Right renal cortex interstitium (tissue), 3 donors: ENCODE measurements around the gene BCAS3. TPM values are rescaled to one million over a fixed set of nuclear protein-coding genes. Genes with fewer than 3 reads are reported as not detected.

Experiments
- DNase-seq, 3 donors: peaks; one replicate each; pipeline ENCODE4 v3.0.0-alpha.2; 2013; ENCODE audit warnings: low read depth in 3 of 3, low spot score in 2 of 3
- polyA plus RNA-seq, 3 donors: library from polyadenylated mRNA; unstranded; fragments of 120-200 nt; gene quantifications; one replicate each; pipeline ENCODE4 v1.2.1, GENCODE V29; 2013; ENCODE audit not compliant: insufficient read length in 3 of 3

The BCAS3 gene
- polyA plus RNA-seq, 3 donors: 27.6 to 28.5 (median 27.8) TPM

DNA sequence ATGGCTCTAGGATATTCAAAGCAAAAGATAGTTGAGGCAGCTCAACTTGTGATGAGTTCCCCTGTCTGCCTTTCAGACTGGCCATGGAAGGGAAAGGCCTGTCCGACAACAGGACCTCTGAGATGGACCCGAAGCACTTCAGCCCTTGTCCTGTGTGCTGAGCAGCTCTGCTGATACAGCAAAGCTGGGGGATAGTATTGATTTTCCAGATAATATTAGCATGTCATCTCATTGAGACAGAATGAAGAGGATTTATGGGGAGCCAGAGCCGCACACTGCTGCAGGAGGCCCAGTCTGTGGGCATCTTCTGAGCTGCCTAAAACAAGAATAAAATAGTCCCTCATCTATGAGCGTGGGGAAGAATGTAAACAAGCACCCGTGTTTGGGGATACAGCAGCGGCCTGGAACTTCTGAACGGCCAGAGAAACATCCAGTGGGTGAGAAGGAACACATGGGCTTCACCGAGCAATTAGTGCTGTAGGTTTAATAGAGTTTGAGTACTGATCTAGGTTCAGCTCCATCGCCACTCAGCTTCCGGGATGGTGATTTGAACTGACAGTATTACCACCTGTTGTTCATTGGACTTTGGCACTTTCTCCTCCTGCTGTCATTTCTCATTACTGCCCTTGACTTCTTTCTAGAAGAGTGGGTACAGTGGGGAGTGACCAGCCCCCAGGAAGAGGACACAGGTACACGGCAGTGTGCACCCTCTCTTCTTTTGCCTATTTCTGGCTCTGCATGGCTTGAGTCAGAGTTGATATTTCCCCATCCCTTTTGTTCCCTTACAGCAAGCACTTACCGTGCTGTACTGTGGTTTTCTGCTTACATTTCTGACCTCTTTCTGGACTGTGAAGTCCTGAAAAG is 625.5 kb downstream of the BCAS3 start:
- DNase-seq: no peak

DNA sequence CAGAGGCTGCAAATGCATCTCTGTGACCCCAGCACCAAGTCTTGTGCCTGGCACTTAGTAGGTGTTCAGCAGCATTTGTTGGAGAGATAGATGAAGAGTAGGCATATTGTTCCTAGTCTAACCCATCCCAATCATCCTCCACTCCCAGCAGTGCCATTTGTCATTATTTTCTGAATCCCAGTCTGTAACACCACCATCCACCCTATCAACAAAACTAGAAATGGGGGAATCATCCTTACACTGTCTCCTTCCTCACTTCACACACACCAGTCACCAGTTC is 626.1 kb downstream of the BCAS3 start:
- DNase-seq: no peak

DNA sequence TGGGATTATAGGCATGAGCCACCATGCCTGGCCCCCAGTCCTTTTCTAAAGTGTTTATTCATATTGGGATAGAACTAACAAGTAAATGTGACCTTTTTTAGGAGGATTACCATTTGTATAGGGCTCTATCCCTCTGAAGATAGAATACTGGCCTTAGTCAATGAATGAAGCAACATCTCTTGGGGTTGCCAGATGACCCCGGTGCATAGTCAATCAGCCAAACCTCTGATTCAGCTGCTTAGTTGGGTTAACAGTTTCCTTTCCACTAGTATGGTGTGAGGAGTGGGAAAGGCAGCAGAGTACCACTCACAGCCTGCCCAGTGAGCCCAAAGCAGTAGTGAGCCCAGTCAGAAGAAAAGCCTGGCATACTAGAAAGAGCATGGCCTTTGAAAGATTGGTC is 627.4 kb downstream of the BCAS3 start:
- no peak for DNase-seq

DNA sequence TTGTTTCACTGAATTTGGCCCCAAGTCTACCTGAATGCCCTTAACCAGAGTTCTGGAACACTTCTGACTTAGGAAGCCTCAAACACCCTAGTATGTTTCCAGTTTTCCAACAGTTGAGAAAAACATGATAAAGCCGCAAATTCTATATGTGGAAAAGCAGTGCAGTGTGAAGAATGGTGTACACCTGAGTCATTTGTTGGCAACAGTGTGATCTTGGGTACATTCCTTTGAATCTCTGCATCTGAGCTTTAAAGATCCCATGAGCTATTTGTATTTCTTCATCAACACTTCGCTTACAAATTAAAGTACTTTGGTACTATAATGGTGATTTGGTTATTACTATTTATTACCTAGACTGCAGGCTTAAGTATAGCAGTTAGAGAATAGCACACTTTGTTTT is 628.4 kb downstream of the BCAS3 start:
- no peak for DNase-seq

DNA sequence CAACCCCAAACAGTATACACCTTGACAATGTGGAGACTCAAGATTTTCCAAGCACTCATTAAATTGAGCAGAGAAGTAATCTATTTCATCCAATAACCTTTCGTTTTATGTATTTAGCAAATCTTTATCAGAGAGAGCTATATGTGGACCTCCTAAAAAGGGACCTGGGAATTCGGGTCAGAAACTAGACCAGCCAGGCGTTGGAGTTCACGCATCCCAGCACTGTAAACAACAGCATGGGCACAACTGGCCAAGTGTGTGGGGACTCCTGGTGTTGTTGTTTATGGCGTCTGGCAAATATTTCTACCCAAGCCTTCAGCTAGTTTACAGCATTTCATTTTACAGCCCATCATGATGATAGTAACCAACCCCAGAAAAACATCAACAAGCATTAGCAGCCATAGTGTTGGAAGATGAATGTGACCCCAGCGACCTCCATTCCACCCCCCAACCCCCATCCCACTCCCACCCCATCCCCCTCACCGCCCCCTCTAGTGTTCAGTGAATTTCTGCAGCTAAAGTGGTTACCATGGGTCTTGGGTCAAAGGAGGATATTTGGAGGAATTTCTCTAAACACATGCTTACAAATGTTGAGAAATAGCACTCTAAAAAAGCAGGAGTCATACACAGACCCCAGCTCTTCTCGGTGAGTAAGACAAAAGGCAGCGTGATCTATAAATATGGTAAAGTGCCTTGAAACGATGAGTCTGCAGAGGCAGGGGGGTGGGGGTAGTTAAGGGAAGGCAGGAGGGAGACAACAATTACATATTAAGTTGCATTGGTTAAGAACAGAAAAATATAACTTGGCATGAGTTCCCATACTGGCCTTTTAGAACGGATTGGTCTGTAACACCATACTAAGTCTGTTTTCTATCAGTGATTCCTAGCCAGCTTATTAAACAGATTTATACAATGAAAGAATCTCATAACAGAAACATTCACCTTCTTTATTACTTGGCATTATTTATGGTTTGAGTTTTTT is 630.5 kb downstream of the BCAS3 start:
- DNase-seq: no peak

DNA sequence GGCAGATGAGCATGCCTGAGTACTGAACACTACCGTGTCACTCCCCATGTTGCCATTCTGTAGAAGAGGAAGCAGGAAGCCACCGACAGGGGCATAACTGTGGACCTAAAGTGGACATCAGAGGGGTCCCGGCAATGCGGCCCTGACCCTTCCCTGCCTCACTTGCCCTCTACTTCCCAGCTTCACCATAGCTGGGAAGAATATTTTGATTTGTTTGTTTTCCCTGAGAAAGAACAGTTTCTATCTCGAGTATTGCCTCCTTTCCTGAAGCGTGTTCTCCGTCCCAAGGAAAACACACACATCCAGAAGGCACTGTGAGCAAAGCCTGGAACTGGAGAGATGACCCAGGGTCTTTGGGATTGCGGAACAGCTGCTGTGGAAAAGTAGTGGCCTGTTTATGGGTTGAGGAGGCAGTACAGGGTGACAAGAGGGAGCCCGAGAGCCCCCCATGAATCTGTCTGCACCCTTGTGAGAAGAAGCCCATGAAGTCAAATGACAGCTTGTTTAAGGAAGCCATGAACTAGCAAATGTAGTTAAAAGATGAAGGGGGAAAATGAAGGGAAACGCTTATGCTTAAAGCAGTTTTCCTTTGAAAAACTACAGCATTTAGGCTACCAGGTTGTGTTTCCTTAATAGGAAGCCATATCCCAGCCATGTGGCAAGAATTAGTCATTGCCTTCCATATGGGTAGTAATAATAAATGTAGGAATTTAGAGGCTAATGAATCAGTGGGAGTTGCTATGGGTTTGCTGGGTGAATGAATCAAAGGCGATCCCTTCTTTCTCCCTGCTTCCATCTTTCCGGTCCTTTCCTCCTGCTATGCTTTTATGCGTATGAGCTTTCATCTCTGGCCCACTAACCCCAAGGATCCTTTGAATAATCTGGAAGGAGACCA is 632.0 kb downstream of the BCAS3 start:
- no peak for DNase-seq

DNA sequence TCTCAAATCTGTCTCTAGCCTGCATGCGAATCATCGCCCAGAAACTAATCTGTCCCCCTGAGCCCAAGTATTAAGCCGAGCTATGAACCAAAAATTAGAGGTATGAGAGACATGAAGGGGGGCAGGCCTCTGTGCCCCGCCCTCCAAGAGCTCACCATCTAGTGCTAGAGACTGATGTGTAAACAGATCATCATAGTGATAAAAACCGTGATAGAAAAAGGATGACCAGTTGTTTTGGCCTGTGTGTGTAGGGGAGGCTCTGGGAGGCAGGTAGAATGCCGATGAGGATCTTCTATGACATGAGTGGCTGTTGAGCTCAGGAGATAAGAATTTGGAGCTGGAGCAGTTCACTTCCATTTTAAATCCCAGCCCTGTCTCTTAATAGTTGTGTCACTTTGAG is 632.9 kb downstream of the BCAS3 start:
- DNase-seq: no peak

DNA sequence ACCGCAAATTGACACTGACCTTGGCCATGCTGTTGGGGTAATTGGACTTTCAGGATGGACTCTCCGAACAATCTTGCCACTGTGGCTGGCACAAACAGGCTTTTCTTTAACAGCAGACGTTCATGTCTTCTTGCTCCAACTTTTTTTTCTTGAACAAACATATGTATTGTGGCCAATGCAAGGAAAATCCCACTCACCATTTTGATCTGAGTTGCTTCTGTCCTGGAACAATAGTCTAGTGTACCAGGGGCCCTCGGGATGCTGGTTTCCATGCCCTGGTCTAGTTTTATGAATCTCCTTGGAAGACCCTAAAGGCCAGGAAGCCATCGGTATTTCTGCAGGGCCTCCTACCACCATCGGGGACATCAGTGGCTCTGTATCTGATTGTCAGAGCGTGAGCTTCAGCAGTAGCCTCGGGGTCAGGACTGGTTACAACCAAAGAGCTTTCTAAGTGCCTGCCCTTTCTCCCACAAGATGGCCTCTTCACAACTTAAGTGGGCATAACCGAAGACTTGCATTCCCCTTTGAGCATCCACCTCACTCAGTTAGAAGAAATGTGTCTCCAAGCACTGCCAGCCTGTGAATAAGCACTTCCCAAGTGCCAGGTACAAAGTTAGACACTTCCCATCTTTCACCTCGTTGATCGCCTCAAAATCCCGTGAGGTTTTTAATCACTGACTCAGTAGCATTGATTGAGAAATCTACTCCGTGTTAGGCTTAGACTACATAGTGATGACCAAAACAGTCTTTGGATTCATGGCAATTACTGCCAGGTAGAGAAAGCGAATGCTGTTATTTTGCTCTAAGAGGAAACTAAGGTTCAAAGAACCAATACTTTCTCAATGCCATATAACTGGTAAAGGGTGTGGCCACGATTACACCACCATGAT is 635.0 kb downstream of the BCAS3 start:
- DNase-seq: no peak

DNA sequence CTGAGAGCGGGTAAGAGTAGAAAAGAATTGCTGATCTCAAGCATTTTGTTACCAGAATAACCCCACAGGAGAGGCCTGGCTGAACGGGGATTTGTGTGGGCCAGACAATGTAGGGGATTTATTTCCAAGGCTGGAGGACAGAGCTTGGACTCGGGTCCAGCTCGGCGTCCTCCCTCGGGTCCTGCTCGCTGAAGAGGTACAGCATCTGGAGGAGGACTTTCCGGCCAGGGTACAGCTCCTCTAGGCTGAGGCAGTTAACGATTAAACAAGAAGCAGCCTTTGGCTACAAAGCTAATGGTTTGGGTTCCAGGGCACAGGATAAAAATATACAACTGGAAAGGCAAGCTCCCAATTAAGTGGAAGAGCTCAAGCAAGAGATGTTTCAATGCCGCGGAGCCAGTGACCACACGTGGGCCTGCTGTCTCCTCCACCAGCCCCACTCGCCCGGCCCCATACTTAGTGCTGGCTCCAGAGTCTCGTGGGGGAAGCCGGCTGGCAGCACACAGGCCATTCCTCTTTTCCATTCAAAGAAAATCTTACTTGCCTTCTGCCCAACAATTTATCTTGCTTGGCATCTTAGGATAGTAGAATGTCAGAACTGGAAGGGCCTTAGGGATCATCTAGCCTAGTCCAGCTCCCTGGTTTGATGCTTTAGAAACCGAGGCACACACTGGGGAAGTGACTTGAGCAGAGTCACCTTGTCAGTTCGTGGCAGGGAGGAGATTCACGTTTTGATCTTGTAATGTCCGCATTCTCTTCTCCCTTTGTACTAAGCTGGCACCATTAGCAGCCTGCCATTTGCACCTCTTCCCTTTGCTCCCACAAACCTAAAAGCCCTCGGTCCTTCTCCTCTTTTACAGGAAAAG is 636.0 kb downstream of the BCAS3 start:
- no peak for DNase-seq

DNA sequence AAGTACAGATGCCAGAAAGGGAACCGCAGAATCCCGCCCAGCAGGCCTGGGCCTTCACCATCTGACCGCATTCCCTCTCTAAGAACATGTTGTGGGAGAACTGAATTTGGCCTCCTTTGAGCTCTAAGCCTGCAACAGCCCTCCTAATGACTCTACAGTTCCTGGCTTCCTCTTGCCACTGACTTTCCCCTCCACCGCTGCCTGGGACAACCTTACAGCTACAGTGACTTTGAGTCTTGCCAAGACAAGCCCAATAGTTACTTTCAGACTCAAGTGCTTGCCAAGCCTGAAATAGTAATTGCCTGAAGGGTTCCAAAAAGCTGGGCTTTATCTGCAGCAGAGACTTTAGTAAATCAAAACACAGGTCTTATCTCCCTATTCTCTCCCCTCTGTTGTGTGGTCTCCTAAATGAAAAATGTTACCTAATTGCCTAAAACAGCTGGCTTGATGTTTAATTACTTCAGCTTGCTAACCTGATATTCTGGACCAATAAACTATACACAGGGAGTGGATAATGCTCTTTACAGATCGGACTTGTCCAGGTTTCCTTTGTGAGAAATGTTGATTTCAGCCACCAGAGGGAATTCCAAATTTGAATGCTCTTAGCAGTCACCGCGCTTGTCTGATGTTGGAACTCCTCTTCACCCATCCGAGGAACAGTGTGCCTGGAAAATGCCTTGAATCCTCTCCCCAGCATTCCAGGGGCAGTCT is 636.9 kb downstream of the BCAS3 start:
- no peak for DNase-seq

DNA sequence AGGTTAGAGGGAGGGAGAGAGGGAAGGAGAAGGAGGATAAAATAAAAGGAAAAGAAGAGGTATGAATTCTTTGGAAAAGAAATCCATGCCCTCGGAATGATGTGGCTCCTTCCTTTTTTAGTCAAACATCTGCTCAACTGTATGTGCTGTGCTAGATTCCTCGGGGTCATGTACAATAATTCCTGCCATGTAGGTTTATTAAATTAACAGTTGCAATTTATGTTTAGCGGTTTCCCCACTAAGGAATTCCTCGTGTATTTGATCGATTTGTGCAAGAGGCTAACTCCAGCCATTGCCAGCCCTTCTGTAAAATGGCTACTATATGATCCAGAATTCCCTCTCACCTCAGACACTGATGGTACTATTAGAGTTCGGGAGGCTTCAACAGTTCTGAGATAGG is 639.0 kb downstream of the BCAS3 start:
- no peak for DNase-seq

DNA sequence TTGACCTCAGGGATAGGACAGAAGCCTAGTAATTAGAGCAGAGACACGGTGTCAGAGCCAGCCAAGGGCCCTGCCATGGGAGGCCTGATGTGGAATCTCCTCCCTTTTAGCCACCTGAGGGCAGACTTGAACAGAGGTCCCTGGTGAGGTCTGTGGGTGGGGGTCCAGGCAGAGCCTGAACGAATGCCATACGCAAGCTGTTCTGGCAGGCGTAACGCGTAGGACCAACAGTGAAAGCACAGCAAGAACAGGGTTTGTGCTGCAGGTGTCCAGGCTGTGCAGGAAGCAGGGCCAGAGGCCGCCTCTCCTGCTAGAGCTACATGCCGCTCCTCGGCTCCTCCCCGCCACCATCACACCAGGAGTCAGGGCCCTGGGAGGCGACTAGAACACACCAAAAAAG is 640.1 kb downstream of the BCAS3 start:
- no peak for DNase-seq

DNA sequence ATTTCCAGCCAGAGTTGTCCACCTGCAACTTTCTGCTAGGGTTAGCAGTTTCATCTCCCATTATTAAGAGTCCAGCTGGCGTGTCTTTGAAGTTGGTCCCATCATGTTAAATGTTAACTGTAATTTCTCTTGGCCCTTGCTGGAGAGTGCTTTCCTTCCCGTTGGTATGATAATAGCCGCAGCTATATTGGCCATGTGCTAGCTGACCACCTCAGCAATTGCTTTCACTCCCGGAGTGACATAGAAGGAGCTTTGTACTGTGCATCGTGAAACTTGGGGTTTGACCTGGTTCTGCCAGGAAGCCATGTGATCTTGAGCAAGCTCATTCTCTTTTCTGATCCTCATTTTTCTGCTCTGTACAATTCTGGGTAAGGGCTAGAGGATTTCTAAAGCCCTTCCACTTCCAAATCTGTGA is 641.0 kb downstream of the BCAS3 start:
- no peak for DNase-seq

DNA sequence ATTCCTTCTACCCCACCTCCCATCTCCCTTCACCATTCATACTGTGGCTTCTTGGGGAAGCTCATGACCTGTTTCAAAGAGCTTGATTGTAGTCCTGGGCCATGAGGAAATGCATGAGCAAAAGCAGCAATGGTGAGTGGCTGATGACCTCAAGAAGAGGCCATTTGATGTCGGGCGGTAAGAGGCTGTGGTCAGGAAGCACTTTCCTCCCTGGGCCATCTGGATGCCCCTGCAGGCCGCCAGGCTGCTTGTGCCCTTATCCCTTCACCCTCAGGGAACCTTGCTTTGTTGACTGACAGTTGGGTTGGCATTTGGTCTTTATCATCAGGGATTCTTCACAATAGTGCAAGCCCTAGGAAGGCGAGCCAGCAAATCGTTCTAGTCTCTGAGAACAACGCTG is 643.7 kb downstream of the BCAS3 start:
- no peak for DNase-seq

DNA sequence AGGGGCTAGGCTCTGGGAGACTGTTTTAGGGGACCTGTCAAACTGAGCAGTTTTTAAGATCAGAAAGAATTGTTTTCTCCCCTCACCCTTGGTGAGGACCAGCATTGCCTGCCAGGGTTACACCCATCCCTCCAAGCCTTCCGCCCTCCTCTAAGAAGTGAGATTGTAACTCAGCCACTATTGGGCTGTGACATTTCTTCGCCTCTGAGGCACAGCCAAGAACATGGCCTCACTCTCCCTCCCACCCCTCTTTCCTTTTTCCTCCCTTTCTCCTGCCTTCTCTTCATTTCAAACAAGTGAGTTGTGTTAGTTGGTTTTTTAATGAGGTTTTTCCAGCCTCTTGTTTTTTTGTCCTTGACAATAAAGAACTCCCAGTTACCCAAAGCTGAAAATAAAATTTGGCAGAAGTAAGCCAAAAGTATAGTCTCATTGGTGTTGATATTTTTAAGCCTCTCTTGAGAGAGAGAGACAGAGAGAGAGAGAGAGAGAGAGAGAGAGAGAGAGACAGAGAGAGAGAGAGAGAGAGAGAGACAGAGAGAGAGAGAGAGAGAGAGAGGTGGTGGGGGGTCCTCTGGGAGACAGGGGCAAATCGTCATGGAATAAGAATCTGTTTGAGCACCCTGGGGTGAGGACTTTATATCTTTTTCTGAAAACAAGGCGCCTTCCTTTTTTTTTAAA is 644.8 kb downstream of the BCAS3 start:
- DNase-seq: no peak

DNA sequence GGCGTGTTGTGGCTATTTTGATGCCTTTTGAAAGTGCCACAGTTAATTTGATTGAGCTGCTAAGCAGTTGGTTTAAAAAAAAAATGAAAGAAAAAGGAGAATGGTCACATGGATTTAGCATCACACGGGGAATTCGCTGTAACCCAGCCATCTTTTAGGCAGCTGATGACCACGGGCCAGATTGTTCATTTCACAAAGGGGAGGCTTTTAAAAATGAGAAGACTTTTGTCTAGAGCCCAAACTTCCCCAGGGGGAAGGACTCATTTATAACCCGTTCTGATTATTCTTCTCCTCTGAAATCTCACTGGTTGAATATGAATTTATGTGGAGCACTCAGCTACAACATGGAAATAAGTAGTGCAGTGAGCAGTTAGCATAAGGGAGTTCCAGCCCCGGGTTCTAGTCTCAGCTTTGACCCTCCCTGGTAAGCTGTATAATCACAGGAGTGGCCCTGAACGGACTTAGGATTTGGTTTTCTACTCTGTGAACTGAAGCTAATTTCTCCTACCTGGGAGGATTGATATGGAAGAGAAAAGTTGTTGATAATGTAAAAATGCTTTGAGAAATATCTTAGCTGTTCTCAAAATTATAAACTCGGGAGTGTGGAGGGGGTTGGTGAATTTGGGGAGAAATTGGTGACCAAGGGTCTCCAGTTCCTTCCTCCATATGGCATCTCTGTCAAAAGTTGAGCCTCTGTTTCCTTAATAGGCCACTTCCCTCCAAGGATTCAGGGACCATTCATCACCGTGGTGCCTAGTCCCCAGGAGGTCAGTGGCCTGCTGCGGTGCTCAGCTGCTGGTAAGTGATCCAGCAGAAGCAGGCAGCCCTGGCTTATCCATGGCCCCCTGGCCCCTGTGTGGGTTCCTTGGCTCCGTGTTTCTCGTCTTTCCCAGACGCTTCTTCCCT is 645.6 kb downstream of the BCAS3 start:
- DNase-seq: no peak
